SIG-M5 treated with dmso at 0.1 percent for 504 hours (cell line): Measurements from ENCODE around the gene RABGGTA.
"Not testable (repeated sequence)": the region's sequence is repeated elsewhere in the genome, so short reads cannot be mapped to it uniquely, and the experiment has no call there.

Experiments used
- DNase-seq: peaks from one replicate; lab custom pipeline; 2025; ENCODE audit not compliant: unreplicated experiment; lab: John Stamatoyannopoulos, UW

Gene RABGGTA

GRCh38 chr14:24219521-24219920 lies 51.9 kb downstream of the RABGGTA start:
- no peak for DNase-seq

- no peak for DNase-seq
Measured at GRCh38 chr14:24219080-24219479, 52.3 kb downstream of the RABGGTA start.

- DNase-seq: not testable (repeated sequence)
Measured at GRCh38 chr14:24216876-24217275, 54.5 kb downstream of the RABGGTA start.

- no peak for DNase-seq
Measured at GRCh38 chr14:24216345-24216699, 55.1 kb downstream of the RABGGTA start.
